Measurements from ENCODE around the gene CA10. TPM values are rescaled to one million over a fixed set of nuclear protein-coding genes. Genes with fewer than 3 reads are reported as not detected.

CA10 gene
- total and polyA plus RNA-seq, 9 of the 15 experiments (the other 6 are each of a cell fraction or from before 2014, with no cell fraction given), result not detected

GRCh38 chr17:51630101-51630671 lies 528.3 kb downstream of the CA10 start:
- Histone ChIP-seq H3K27ac (ENCODE audit: extremely low read depth, low read depth, low read length) (no peak overlapping the region), H3K4me1 (replicated peaks in 1 of 2; ENCODE audit: control insufficient read depth in 2 of 2, insufficient read depth in 2 of 2, low read length in 2 of 2) (no peaks in the 10 kb centered on the region), H3K79me2 (ENCODE audit: control insufficient read depth, insufficient read depth, low read length) (no peaks in the 10 kb centered on the region), H3K9me3 (replicated peaks; ENCODE audit: control insufficient read depth, insufficient read depth, low read depth, low read length) (no peaks in the 10 kb centered on the region), H3K4me2 (ENCODE audit: insufficient read depth, low read length) (no peak overlapping the region), H3K36me3 (ENCODE audit: control insufficient read depth, insufficient read depth, low read length) (no peaks in the 10 kb centered on the region), H3K9ac (ENCODE audit: insufficient read depth in 1 of 2, low read depth in 2 of 2, low read length in 2 of 2) (no peak overlapping the region), H4K20me1 (replicated peaks; ENCODE audit: control insufficient read depth, insufficient read depth, low read length) (no peaks in the 10 kb centered on the region), H2AFZ (ENCODE audit: low read depth, low read length) (no peak overlapping the region), H3K4me3 (no peak overlapping the region), H3K9me1 (ENCODE audit: control insufficient read depth, insufficient read depth, low read length) (no peaks in the 10 kb centered on the region), H3K27me3 (ENCODE audit: control insufficient read depth in 2 of 2, insufficient read depth in 2 of 2, low read length in 2 of 2) (no peaks in the 10 kb centered on the region)
- DNase-seq (ENCODE audit: extremely low read depth in 1 of 4, low spot score in 3 of 4) (no peak), FAIRE-seq (no peak), ATAC-seq (no peak)
- intact Hi-C loops (cut with micrococcal nuclease) (no loop called here), in situ Hi-C loops (cut with MboI) (no loop called here)
- 4% methylated on average over 5 of the region's 5 CpGs for whole genome bisulfite sequencing (ENCODE audit: insufficient coverage, low coverage, missing lambda C conversion rate)
- BruUV-seq (replicated peaks), result no TSS peak
- POLR2A ChIA-PET, result interaction anchor here (0.6 to 0.7 kb wide), 2 partner anchors 164 to 233 kb away, joined by 3 read pairs; no protein-coding TSS in a partner anchor
- CTCF ChIA-PET (ENCODE audit: low intra/inter-chr PET ratio), result no interaction called here
- no peak for TF ChIP-seq RUNX1 (IDR thresholded peaks at IDR 0.05; ENCODE audit: low read depth)
- TF ChIP-seq, protein P1, sequence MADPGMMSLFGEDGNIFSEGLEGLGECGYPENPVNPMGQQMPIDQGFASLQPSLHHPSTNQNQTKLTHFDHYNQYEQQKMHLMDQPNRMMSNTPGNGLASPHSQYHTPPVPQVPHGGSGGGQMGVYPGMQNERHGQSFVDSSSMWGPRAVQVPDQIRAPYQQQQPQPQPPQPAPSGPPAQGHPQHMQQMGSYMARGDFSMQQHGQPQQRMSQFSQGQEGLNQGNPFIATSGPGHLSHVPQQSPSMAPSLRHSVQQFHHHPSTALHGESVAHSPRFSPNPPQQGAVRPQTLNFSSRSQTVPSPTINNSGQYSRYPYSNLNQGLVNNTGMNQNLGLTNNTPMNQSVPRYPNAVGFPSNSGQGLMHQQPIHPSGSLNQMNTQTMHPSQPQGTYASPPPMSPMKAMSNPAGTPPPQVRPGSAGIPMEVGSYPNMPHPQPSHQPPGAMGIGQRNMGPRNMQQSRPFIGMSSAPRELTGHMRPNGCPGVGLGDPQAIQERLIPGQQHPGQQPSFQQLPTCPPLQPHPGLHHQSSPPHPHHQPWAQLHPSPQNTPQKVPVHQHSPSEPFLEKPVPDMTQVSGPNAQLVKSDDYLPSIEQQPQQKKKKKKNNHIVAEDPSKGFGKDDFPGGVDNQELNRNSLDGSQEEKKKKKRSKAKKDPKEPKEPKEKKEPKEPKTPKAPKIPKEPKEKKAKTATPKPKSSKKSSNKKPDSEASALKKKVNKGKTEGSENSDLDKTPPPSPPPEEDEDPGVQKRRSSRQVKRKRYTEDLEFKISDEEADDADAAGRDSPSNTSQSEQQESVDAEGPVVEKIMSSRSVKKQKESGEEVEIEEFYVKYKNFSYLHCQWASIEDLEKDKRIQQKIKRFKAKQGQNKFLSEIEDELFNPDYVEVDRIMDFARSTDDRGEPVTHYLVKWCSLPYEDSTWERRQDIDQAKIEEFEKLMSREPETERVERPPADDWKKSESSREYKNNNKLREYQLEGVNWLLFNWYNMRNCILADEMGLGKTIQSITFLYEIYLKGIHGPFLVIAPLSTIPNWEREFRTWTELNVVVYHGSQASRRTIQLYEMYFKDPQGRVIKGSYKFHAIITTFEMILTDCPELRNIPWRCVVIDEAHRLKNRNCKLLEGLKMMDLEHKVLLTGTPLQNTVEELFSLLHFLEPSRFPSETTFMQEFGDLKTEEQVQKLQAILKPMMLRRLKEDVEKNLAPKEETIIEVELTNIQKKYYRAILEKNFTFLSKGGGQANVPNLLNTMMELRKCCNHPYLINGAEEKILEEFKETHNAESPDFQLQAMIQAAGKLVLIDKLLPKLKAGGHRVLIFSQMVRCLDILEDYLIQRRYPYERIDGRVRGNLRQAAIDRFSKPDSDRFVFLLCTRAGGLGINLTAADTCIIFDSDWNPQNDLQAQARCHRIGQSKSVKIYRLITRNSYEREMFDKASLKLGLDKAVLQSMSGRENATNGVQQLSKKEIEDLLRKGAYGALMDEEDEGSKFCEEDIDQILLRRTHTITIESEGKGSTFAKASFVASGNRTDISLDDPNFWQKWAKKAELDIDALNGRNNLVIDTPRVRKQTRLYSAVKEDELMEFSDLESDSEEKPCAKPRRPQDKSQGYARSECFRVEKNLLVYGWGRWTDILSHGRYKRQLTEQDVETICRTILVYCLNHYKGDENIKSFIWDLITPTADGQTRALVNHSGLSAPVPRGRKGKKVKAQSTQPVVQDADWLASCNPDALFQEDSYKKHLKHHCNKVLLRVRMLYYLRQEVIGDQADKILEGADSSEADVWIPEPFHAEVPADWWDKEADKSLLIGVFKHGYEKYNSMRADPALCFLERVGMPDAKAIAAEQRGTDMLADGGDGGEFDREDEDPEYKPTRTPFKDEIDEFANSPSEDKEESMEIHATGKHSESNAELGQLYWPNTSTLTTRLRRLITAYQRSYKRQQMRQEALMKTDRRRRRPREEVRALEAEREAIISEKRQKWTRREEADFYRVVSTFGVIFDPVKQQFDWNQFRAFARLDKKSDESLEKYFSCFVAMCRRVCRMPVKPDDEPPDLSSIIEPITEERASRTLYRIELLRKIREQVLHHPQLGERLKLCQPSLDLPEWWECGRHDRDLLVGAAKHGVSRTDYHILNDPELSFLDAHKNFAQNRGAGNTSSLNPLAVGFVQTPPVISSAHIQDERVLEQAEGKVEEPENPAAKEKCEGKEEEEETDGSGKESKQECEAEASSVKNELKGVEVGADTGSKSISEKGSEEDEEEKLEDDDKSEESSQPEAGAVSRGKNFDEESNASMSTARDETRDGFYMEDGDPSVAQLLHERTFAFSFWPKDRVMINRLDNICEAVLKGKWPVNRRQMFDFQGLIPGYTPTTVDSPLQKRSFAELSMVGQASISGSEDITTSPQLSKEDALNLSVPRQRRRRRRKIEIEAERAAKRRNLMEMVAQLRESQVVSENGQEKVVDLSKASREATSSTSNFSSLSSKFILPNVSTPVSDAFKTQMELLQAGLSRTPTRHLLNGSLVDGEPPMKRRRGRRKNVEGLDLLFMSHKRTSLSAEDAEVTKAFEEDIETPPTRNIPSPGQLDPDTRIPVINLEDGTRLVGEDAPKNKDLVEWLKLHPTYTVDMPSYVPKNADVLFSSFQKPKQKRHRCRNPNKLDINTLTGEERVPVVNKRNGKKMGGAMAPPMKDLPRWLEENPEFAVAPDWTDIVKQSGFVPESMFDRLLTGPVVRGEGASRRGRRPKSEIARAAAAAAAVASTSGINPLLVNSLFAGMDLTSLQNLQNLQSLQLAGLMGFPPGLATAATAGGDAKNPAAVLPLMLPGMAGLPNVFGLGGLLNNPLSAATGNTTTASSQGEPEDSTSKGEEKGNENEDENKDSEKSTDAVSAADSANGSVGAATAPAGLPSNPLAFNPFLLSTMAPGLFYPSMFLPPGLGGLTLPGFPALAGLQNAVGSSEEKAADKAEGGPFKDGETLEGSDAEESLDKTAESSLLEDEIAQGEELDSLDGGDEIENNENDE (IDR thresholded peaks at IDR 0.05; ENCODE audit: low read depth, low read length), result no peak
- TF ChIP-seq ZBTB26 (CRISPR knock-in tag; IDR thresholded peaks at IDR 0.05), result no peak
- TF ChIP-seq ZKSCAN8 (CRISPR knock-in tag; IDR thresholded peaks at IDR 0.05), result no peak
- TF ChIP-seq RBBP5 (IDR thresholded peaks at IDR 0.05; ENCODE audit: borderline replicate concordance, insufficient read depth, low read length, poor library complexity, severe bottlenecking), result no peak
- no peak for TF ChIP-seq GABPB2 (CRISPR knock-in tag; conservative IDR thresholded peaks at IDR 0.05)
- TF ChIP-seq RB1 (IDR thresholded peaks at IDR 0.05; ENCODE audit: low read depth), result no peak
- no peak for TF ChIP-seq HEY1 (CRISPR knock-in tag; IDR thresholded peaks at IDR 0.05; ENCODE audit: borderline replicate concordance)
- no peak for TF ChIP-seq HNRNPH1 (optimal IDR thresholded peaks at IDR 0.05; ENCODE audit: low read depth, low read length)
- no peak for TF ChIP-seq ZNF347 (CRISPR knock-in tag; IDR thresholded peaks at IDR 0.05; ENCODE audit: low read depth)

All from K562 (cell line).